GM21529 (cell line): ENCODE results near the gene RNASET2.
"Not testable (repeated sequence)": the region's sequence is repeated elsewhere in the genome, so short reads cannot be mapped to it uniquely, and the experiment has no call there.

Experiments
- ATAC-seq: cut with Tn5 transposase; IDR thresholded peaks from one replicate; pipeline ENCODE4 v1.9.1; 2021; ENCODE audit not compliant: unreplicated experiment

The RNASET2 gene

GRCh38 chr6:166905505-166906134 lies 50.7 kb downstream of the RNASET2 start:
- ATAC-seq: no peak

GRCh38 chr6:166905013-166905412 lies 51.3 kb downstream of the RNASET2 start:
- ATAC-seq: no peak

- no peak for ATAC-seq
Observed at GRCh38 chr6:166904101-166904746, 52.1 kb downstream of the RNASET2 start.

- ATAC-seq: no peak
Observed at GRCh38 chr6:166903500-166903899, 52.9 kb downstream of the RNASET2 start.

GRCh38 chr6:166903027-166903426 lies 53.3 kb downstream of the RNASET2 start:
- ATAC-seq: no peak

- ATAC-seq: no peak
Observed at GRCh38 chr6:166902211-166902755, 54.1 kb downstream of the RNASET2 start.

- no peak for ATAC-seq
Observed at GRCh38 chr6:166901626-166902025, 54.7 kb downstream of the RNASET2 start.

GRCh38 chr6:166900956-166901607 lies 55.3 kb downstream of the RNASET2 start:
- no peak for ATAC-seq

- no peak for ATAC-seq
Observed at GRCh38 chr6:166900130-166900708, 56.1 kb downstream of the RNASET2 start.

GRCh38 chr6:166898910-166899309 lies 57.4 kb downstream of the RNASET2 start:
- no peak for ATAC-seq

GRCh38 chr6:166894614-166895013 lies 61.7 kb downstream of the RNASET2 start:
- ATAC-seq: not testable (repeated sequence)

- not testable (repeated sequence) for ATAC-seq
Observed at GRCh38 chr6:166892472-166892871, 63.9 kb downstream of the RNASET2 start.

- ATAC-seq: not testable (repeated sequence)
Observed at GRCh38 chr6:166886773-166887172, 69.6 kb downstream of the RNASET2 start.

- not testable (repeated sequence) for ATAC-seq
Observed at GRCh38 chr6:166884958-166885357, 71.4 kb downstream of the RNASET2 start.

- ATAC-seq: no peak
Observed at GRCh38 chr6:166879594-166879993, 76.8 kb downstream of the RNASET2 start.
